ENCODE results near the gene ESRRB.

DNA sequence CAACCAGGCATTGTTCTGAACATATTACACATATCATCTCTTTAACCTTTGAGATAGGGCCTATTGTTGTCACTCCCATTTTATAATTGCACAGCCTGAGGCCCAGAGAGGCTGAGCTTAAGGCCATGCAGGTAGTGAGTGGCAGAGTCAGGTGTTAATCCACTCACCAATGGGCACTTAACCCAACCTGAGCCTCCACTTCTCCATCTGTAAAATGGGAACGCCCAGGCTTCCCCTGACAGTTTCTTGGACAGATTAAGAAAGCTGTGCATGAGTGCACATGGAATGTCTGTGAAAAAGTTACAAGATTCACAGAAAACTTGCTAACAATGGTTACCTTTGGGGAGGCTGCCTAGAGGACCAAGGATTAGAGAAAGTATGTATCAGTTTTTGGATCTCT, 32.9 kb downstream of the ESRRB start:
- TF ChIP-seq, protein P1, sequence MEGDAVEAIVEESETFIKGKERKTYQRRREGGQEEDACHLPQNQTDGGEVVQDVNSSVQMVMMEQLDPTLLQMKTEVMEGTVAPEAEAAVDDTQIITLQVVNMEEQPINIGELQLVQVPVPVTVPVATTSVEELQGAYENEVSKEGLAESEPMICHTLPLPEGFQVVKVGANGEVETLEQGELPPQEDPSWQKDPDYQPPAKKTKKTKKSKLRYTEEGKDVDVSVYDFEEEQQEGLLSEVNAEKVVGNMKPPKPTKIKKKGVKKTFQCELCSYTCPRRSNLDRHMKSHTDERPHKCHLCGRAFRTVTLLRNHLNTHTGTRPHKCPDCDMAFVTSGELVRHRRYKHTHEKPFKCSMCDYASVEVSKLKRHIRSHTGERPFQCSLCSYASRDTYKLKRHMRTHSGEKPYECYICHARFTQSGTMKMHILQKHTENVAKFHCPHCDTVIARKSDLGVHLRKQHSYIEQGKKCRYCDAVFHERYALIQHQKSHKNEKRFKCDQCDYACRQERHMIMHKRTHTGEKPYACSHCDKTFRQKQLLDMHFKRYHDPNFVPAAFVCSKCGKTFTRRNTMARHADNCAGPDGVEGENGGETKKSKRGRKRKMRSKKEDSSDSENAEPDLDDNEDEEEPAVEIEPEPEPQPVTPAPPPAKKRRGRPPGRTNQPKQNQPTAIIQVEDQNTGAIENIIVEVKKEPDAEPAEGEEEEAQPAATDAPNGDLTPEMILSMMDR (IDR thresholded peaks at IDR 0.05): no peak
- no peak for TF ChIP-seq POLR2AphosphoS5 (IDR thresholded peaks at IDR 0.05)

All from breast epithelium (tissue), 3 donors.